CD4-positive, alpha-beta T cell treated with Interferon gamma for 1 hour (primary cell): Measurements from ENCODE around the gene RNF166.
A peak's percentile ranks its signal among the peaks of the same experiment; 100 is the strongest.

ENCODE experiments used
- DNase-seq: peaks from one replicate; pipeline ENCODE4 v3.0.0-alpha.2; 2020

The RNF166 gene

DNA sequence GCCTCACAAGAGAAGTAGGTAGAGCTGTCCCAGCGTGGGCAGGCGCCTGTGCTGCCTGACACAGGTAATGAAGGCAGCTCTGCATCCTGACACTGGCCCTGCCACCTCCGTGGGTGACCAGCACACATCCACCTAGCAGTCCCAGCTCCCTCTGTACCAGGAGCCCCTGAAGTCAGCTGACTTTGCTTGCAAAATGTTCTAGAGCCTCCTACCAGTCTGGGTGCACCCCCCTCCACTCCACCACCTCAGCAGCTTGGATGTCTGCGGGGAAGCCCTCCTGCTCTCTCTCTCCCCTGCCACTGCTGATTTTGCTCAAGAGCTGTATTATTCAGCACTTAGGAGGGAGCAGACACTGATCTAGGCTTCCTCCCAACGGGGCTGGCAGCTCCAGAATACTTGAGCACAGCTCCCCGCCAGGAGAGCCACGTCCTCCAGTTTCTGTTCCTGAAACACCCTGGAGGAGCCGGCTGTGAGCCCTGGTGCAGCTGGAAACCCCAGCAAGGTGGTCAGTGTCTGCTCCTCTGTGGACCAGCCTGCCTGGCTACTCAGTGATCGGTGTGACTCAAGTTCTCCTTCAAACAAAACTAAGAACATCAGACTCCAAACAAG, 1.0 kb downstream of the RNF166 start:
- DNase-seq, result peak; percentile 47

DNA sequence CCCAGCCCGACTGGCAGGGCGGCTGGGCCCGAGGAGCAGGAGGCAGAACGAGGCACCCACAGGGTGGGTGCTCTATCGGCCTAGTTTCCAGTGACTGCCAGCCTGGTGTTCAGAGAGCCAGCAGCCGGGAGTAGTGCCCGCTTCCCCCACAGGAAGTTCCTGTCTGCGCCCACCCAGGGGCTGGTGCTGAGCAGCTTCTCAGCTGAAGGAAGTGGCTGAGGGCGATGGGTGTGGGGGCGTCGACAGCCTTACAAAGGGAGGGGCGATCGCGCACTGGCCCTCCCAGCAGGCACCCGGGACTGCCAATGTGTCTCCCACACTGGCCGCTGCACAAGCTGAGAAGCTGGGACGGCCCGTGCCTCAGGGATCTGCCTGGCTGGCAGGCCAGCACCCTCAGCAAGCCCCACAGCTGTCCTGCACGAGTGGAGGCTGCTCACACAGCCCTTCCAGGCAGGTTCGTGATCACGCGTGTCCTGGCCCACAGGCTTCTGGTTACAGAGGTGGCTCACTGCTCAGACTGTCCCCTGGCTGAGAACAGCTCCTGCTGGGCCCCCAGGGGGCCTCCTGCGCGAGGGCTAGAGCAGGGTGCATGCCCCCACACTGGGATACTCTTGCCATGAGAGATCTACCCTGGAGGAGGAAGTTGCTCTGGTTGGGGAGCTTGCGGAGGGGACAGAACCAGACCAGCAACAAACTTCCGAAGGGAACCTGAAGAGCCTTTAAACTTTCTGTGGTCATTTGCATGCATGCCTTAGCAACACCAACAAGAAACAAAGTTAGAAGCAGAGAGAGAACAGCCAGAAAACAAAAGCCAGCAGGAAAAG, 2.5 kb downstream of the RNF166 start:
- peak; percentile 69 for DNase-seq

DNA sequence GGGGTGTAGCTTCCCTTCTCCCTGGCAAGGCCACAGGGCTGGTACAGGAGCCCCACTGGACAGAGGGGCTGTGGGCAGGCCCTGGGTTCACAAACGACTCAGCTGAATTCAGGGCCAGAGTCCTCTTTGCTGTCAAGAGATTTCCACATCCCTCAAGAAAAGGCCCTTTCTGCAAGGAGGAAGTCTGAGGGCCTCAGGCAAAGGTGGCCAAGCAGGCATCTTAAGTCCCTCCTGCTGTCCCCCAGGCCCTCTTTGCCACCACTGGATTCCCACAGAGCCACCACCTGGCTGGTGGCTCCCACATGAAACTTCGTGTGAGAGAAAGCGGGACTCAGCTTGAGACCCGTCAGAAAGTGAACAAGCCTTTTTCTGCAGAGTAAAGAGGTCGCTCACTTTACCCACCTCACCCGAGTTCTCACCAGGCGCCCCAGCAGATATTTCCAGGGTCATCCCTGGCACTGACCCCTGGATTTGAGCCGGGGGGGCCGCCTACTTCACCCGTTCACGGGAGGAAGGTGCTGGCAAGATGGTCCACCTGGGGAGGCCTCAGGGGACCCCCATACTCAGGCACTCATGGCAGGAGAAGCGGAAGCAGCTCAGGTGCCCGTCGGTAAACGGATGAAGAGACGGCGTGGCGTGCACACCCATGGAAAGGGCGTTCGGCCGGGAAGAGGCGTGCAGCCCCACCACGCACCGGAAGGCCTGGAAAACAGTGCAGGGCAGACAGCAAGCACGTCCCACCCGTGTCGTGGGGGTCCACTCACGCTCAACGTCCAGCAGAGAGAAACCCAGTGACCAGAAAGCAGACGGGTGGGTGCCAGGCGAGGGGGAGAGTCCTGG, 3.6 kb downstream of the RNF166 start:
- no peak for DNase-seq

DNA sequence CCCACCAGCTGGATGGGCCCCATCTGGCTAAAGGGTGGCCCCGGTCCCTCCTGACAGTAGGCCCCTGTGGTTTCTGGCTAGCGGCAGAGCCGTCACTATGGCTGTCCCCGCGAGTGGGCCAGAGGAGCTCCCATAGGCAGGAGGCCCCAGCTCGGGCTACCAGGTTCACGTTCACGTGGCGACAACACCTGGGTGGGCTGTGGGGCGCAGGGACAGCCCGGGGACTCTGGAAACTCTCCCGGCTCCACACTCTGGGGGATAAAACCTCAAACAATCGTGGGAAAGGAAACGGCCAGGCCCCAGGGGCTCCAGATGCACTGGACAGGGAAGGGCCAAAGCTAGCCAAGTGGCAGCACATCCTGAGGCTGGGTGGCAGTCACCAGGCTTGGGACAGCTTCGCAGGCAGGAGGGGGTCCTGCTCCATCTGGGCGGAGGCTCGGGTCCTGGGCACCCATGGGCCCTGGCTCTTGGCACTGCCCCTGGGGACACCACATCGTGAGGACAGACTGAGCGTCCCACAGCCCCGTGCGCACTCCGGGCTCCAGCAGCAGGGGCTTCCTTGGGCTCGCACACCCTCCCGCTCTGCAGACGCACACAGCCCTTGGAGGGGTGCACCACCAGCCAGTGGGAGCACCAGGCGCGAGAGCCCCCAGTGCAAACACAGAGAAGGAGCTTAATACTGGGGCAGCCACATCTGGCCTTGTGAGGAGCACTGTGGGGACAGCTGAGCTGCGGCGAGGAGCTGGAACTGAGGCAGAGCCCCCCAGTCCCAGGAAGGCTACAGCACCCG, 4.4 kb downstream of the RNF166 start:
- no peak for DNase-seq

DNA sequence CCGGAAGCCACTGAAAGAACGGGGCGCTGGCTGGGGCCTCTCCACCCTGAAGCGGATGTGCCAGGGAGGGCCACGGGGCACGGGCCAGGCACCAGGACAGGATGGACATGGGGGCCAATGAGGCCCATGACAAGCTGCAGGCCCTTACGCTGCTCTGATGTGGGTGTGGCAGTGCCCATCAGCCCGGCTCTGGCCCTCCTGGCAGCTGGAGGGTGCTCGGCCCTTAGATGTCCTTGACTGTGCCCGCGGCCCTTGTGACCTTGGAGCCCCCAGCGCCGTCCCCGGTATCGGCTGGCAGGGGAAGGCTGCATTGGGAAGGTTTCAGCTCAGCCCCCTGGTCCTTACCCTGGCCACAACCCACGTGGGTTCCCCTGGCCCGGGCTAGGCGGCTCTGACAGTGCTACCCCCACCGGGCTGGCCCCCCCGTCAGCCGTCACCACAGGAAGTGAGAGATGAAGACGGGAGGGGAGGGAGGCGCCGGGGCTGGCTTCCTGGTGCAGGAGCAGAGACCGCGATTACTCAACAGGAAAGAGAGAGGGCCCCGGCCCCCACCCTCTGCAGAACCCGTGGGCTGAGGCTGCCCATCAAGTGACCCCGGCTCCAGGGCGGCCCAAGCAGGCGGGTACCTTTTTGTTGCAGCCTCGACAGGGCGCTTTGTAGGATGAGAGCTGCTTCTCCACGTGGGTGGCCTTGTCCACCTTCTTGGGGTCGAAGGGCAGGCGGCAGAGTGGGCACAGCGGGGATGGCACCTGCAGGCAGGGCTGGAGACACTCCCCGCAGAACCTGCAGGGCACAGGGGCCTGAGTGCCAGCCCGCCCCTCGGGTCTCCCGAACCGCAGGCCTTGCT, 5.3 kb downstream of the RNF166 start:
- DNase-seq, result peak; percentile 94

DNA sequence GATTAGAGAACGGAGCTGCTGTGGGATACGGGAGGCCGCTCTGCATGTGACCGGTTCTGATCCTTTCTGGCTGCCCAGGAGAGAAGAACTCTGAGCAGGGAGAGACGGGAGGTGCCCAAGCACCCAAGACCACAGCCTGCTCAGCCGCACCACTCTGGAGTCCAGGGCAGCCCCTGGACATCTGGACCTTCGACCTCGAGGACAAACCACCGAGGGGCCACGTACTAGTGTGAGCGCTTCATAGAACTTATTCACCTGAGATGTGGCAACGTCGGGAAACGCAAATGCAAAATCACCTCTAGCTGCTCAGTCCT, 5.9 kb downstream of the RNF166 start:
- DNase-seq, result no peak

DNA sequence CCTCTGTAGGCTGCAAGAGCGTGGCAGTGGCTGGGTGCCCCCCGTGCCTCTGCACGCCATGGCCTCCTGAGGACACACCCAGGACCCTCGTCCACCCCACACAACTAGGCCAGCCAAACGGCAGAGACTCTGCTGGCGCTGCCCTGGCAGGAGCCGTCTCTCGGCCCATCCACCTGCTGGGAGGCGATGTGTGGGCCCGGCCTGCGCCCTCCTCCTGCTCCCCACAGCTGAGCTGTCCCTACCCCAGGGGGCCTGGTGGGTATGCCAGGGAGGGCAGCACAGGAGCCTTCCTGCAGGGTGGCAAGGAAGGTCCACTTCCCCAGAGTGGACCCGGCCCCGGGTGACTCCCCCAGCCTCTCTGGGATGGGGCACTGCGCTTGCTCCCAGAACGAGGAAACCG, 7.0 kb downstream of the RNF166 start:
- no peak for DNase-seq

DNA sequence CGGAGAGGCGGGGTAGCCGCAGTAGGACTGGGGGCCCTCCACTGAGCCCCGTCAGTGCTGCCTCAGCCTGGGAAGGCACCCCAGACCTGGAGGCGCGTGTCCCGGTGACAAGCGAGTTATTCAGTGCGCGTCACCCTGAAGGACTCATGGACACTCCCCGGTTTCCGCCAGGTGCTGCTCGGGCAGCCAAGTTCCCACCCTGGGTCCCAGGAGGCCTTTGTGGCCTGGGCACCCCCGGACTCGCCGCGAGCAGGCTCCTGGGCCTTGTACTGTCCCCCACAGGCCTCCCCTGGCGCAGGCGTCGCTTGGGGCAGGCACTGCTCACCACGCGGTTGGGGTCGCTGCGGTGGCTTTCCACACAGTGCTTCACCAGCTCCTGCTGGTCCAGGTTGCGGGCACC, 7.6 kb downstream of the RNF166 start:
- DNase-seq, result no peak

DNA sequence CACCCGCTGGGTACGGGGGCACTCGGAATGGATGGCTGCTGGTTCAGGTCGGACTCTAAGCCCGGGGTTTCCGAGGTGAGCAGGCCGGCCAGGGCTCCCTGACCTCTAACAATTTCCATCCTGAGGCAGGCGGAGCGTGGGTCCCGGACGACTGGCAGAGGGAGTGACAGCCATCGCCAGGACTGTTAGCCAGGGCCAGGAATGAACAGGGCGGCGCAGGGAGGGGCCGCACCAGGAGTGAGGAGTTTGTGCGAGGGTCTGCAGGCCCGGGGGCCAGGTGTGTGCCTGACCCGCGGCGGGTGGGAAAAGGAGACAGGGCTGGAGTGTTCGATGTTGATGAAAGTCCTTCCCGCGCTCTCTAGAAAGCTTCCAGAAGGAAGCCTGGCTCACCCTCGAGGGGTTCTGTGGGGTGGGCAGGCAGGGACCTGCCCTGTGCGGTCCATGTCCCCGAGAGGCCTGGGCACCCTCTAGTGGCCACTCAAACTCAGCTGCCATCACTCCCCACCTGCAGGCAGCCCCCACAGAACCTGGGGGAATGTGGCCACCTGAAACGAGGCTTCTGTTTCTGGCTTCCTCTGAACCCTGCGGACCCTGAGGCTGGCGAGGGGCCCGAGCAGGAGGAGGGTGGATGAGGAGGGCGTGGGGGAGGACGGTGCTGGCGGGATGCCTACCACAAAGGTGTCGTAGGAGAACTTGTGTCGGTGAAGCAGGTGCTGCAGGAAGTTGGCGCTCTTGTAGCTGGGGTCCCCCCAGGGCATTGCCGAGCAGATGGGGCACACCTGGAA, 8.2 kb downstream of the RNF166 start:
- DNase-seq, result no peak

DNA sequence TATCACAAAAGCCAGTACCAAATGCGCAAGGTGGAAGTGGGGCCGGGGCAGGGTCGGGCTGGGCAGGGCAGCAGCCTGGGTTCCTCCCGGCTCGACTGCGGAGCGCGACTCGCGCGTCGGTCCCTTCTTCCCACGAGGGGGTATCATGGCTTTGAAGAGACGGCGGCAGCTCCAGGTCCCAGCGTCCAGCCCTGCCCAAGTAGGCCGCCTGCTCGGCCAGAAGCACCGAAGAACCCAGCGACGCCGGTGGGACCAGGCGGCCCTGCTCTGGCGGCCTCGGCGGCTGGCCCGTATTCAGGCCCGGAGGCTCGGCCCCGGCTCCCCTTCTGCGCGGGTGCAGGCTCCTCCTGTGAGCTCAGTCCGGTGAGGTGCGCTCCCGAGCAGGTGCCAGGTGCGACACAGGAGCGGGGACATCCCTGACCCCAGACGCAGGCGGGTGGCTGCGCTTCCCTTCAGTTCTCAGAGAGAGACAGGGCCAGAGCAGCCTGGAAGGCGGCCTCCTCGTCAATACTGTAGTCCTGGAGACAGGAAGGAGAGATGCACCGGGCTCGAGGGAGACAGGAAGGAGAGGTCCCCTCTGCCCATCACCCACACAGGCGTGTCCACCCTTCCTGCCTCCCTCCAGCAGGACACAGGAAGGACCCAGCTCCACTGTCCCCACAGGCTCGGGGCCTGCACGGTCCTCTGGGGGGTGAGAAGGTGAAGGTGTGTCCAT, 8.9 kb downstream of the RNF166 start:
- no peak for DNase-seq

DNA sequence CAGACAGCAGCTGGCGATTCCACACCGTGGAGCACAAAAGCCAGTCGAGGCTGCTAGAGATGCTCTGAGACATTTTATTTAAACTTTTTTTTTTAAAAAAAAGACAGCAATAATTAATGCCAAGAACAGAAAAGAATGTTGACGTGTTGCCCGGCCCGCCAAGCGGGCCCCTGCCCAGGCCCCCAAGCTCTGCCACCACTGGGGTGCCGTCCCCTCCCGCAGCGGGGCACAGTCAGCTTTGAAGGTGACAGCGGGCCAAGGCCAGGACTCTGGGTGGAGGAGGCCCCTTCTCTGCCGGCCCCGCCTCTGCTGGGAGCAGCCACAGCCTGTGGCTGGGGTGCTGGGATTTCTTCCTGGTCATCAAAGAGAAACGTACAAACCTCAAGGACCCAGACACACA, 9.8 kb downstream of the RNF166 start:
- DNase-seq, result no peak

DNA sequence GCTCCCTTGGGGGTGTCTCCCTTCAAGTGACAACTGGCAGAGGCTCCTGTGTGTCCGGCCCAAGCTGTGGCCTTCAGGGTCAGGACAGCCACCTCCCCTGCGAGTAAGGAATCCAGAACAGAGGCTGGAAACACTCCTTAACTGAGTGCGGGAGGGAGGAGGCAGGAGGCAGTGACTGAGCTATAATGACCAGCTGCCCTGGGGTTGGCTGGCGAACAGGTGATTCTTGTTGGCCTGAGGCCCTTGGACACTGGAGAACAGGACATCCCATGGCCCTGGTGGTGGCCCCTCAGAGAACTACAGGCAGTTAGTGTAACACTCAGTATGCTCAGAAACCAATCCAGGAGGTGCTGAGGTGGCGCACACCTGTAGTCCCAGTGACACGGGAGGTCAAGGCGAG, 10.5 kb downstream of the RNF166 start:
- no peak for DNase-seq

DNA sequence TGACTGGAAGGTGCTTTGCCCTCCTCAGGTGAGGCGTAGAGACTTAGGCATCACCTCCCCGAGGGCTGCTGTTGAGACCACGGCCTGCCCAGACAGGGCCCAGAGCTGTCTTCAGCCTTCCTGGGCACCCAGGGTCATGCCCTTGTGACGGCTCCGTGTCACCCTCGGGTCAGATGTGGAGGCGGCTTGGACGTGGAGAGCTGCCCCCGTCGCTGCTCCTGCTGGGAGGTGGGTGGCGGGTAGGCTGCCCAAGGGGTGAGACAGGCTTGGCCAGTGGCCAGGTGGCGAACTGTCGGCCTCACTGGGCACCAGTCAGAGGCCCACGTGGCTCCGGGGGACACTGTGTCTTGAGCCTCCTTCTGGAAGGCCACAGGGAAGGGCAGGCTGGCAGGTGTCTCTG, 11.0 kb downstream of the RNF166 start:
- DNase-seq, result no peak

DNA sequence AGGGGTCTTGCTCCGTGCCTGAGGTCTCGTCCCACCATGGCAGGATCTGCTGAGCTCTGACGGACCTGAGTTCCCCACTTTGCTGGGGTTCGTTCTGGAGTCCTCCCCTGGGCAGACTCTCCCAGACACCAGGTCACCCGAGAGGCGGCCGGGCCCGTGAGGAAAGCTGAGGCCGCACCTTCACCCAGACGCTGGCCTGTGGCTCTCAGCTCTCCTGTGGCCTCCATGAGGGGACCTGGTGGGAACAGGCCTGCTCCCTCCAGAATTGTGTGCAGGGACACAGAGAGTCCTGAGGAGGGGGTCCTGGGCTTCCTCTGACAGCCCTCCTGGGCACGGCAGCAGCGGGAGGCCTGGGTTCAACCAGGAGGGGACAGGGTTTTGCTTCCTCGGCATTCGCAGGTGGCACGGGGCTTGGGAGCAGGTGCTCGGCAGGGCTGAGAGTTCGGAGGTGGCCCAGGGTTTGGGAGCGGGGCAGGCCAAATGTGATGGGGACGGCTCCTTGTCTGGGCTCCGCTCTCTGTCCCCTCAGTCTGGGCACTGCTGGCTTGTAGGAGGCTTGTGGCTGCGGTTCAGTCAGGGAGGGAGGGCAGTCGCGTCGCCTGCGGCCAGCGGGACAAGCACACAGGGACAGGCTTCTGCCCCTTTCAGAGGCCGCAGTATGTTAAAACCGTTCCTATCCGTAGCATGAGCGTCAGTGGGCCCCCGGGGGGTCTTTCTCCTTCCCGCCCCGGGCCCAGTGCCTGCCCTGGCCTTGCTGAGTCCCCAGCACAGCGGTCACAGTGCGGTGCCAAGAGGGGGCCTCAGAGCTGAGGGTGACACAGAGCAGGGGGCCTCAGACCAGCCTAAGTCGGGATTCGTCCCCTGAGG, 11.8 kb downstream of the RNF166 start:
- DNase-seq, result no peak

DNA sequence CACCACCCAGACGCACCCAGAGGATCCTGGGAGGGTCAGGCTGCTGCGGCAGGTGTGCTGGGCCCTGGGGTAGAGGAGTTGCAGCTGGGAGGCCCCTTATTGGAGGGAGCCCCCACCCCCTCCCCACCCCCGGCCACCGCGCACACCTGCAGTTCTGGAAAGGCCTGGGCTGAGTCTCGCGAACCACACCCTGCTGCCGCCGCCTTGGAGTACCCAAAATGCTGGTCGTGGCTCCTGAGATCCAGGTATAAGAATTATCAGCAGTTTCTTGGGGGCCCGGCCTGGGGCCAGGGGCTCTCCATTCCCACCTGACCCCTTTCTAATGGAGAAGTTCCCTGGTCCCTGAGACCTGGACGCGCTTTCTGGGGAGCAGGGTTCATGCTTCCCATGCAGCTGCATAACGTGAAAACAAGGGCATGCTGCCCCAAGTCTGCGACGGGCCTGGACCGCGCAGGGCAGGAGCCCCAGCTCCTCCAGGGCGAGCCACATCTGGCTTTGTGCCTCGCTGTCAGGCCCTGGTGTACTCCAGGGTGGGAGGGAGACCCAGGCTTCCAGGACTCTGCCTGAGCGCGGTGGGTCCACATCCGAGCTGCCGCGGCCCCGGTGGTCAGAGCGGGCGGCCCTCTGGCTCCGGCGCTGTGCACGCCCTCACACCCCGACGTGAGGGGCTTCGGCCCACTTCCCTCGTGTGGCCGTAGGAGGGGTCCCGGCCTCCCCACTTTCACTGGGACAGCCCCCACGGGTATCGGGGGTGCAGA, 12.6 kb downstream of the RNF166 start:
- no peak for DNase-seq

DNA sequence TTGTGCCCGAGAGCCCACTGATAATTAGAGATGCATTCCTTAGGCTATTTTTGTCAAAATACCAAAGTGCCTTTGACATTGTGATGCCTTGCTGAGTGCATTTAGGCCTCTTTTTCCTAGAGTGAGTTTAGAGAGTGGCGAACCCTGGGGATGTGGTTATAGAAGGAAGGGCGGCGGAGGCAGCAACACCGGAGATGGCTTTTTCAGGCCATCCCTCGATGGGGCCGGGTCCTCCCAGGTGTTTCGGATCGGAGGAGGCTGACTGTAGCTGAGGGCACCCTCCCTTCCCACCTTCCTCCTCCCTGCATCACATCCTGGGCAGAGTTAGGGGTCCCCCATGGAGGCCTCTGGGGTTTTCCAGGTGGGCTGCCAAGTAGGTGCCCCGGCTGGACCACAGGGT, 13.3 kb downstream of the RNF166 start:
- no peak for DNase-seq

DNA sequence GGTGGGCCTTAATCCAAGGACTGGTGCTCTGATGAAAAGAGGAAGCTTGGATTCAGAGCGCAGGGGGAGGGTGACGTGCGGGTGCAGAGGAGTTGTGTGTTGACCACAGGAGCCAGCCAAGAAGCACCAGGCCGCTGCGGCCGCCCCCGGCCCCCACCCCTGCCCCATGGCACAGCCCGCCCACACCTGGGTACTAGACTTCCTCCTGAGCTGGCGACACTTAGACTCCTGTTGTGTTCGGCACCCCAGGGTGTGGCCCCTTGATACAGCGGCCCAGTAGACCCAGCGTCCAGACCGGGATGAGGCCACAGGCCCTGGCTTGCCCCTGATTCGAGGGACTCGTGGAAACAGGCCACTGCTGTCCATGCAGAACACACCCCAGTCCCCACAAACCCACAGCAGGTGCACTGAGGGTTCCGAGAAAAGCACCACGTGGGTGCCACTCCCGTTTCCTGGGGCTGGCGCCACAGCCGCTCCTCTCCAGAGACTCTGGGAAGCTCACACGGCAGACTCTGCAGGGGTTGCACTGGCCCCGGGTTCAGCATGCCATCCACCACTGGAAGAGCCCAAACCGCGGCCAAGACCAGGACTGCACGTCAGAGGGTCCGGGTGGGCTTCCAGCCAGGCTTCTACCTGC, 14.2 kb downstream of the RNF166 start:
- DNase-seq, result peak; percentile 66

DNA sequence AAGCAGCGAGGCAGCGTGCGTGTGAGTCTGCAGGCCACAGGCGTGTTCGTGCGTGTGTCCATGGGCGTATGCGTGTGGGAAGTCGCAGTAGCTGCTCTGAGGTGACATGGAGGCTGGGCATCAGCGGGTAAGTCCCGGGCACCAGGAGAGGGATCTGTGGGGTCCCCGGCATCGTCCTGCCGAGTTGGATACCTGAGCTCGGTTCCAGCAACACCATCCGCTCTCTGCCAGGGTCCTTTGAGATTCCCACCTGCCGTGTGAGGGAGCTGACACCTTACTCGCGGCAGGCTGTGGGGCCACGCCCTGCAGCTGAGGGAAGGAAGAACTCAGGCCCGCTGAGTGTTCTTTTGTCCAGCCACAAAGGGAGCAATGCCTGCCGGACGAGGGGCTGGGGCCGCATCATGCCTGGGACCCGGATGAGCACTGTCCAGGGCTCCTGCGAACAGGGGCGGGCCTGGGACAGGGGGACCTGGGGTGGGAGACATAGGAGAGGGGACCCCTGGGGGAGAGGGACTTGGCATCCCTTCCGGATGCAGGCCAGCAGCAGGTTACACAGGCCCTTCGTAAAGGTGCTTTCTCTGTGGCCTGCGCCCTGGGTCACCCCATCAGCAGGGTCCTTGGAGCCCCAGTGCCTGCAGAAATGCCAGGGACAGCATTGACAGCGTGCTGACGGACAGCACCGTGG, 14.9 kb downstream of the RNF166 start:
- no peak for DNase-seq
